Type B pancreatic cell (in vitro differentiated cells): ENCODE data around the gene NXF1. TPM values are rescaled to one million over a fixed set of nuclear protein-coding genes. Genes with fewer than 3 reads are reported as not detected.

Source experiments
- DNase-seq: peaks from one replicate; pipeline ENCODE4 v3.0.0; 2021; ENCODE audit warnings: mixed read lengths; ENCODE audit not compliant: unreplicated experiment; ENCODE audit errors: extremely low spot score
- H3K27ac Mint-ChIP-seq: 2 replicates; pipeline ENCODE4 v1.8.0; 2021; ENCODE audit warnings: mild to moderate bottlenecking, mixed read lengths
- H3K27me3 Mint-ChIP-seq: 2 replicates; pipeline ENCODE4 v1.8.0; 2021; ENCODE audit warnings: mixed read lengths
- H3K36me3 Mint-ChIP-seq: 2 replicates; pipeline ENCODE4 v1.8.0; 2021; ENCODE audit warnings: mixed read lengths
- H3K4me1 Mint-ChIP-seq: one replicate; pipeline ENCODE4 v1.8.0; 2021; ENCODE audit warnings: mixed read lengths; ENCODE audit not compliant: unreplicated experiment
- H3K4me3 Mint-ChIP-seq: 2 replicates; pipeline ENCODE4 v1.8.0; 2021; ENCODE audit warnings: mild to moderate bottlenecking, mixed read lengths
- H3K9me3 Mint-ChIP-seq: 2 replicates; pipeline ENCODE4 v1.8.0; 2021; ENCODE audit warnings: mixed read lengths
- CTCF ChIP-seq: fragments of 200-600 bp; sonication (generic); conservative IDR thresholded peaks from 2 replicates; pipeline ENCODE4 v1.5.0; 2021; ENCODE audit warnings: antibody characterized with exemption, mild to moderate bottlenecking
- long read RNA-seq: library from polyadenylated mRNA; unstranded; transcript quantifications from one replicate; pipeline ENCODE4 v2.0.0, GENCODE V29; 2020
- total RNA-seq: library from RNA; stranded (reverse); gene quantifications from 2 replicates; pipeline ENCODE4 v1.2.1, GENCODE V29; 2021; ENCODE audit warnings: low replicate concordance

The NXF1 gene
- 111 TPM in 2 replicates for total RNA-seq
- long read RNA-seq, full-length matches to known transcripts = 188 of 230 reads
- long read RNA-seq, partial matches to known transcripts = 16 of 230 reads
- long read RNA-seq, other reads (novel, unspliced or antisense) = 26 of 230 reads

GRCh38 chr11:62805076-62805892 lies at the start of gene NXF1:
Gene NXF1, minus strand, starts transcription at chr11:62805440. Its CDS starts 84 bp downstream, at chr11:62805356.
- H3K4me3 Mint-ChIP-seq = peak within 1 kb of the TSS; percentile 100
- no peaks in the 10 kb centered on the region for H3K9me3 Mint-ChIP-seq

GRCh38 chr11:62854013-62854824 lies 49.0 kb upstream of the NXF1 start:
- H3K4me3 Mint-ChIP-seq = peak overlapping the region; percentile 97
- TF ChIP-seq CTCF = no peak
- no peaks in the 10 kb centered on the region for H3K9me3 Mint-ChIP-seq
- H3K27me3 Mint-ChIP-seq = no peaks in the 10 kb centered on the region
- peaks cover 38% of the 10 kb centered on the region for H3K36me3 Mint-ChIP-seq
- H3K27ac Mint-ChIP-seq = peak overlapping the region; percentile 96
- H3K4me1 Mint-ChIP-seq = peaks cover 44% of the 10 kb centered on the region
- no peak for DNase-seq

More at GRCh38 chr11:62805076-62805892, at the start of gene NXF1:
- H3K27me3 Mint-ChIP-seq = no peaks in the 10 kb centered on the region
- peak; percentile 66 for TF ChIP-seq CTCF
- peak within 1 kb of the TSS; percentile 98 for H3K27ac Mint-ChIP-seq
- peaks cover 9% of the 10 kb centered on the region for H3K4me1 Mint-ChIP-seq
- peaks cover 23% of the 10 kb centered on the region for H3K36me3 Mint-ChIP-seq
- peak; percentile 98 for DNase-seq

GRCh38 chr11:62853279-62853965 lies 48.2 kb upstream of the NXF1 start:
- no peak for TF ChIP-seq CTCF
- Mint-ChIP-seq H3K4me3 (peak overlapping the region; percentile 97), H3K36me3 (peaks cover 38% of the 10 kb centered on the region), H3K4me1 (peaks cover 38% of the 10 kb centered on the region), H3K27me3 (no peaks in the 10 kb centered on the region), H3K27ac (peak overlapping the region; percentile 96), H3K9me3 (no peaks in the 10 kb centered on the region)
- no peak for DNase-seq

- no peak for DNase-seq
- H3K27ac Mint-ChIP-seq = peak overlapping the region; percentile 96
- H3K4me1 Mint-ChIP-seq = peaks cover 30% of the 10 kb centered on the region
- no peaks in the 10 kb centered on the region for H3K27me3 Mint-ChIP-seq
- H3K4me3 Mint-ChIP-seq = peak overlapping the region; percentile 97
- no peak for TF ChIP-seq CTCF
- H3K9me3 Mint-ChIP-seq = no peaks in the 10 kb centered on the region
- H3K36me3 Mint-ChIP-seq = peaks cover 38% of the 10 kb centered on the region
Observed at GRCh38 chr11:62852523-62853188, 47.4 kb upstream of the NXF1 start.
